HG03108 (cell line): ENCODE data around the gene C1orf116.
A peak's percentile ranks its signal among the peaks of the same experiment; 100 is the strongest.

Experiments used
- ATAC-seq: cut with Tn5 transposase; IDR thresholded peaks from one replicate; pipeline ENCODE4 v1.9.1; 2021; ENCODE audit warnings: moderate library complexity; ENCODE audit not compliant: unreplicated experiment

Gene C1orf116

GRCh38 chr1:207032528-207033017, at the start of gene C1orf116:
C1orf116 (minus strand) TSS chr1:207032756; CDS start chr1:207027598, 5,158 bp downstream.
- ATAC-seq: no peak

GRCh38 chr1:207081806-207082205, 49.2 kb upstream of the C1orf116 start:
- no peak for ATAC-seq

- ATAC-seq: no peak
These were observed 48.5 kb upstream of the C1orf116 start for GRCh38 chr1:207081088-207081487.

GRCh38 chr1:207079706-207080241, 47.2 kb upstream of the C1orf116 start:
- ATAC-seq: no peak

- ATAC-seq: no peak
These were observed 46.1 kb upstream of the C1orf116 start for GRCh38 chr1:207078578-207079132.

GRCh38 chr1:207077470-207078377, 45.2 kb upstream of the C1orf116 start:
- peak; percentile 82 for ATAC-seq

- ATAC-seq: no peak
These were observed 44.5 kb upstream of the C1orf116 start for GRCh38 chr1:207077012-207077411.

- no peak for ATAC-seq
These were observed 43.8 kb upstream of the C1orf116 start for GRCh38 chr1:207076181-207076955.

GRCh38 chr1:207073906-207074820, 41.6 kb upstream of the C1orf116 start:
- ATAC-seq: no peak

GRCh38 chr1:207072233-207072632, 39.7 kb upstream of the C1orf116 start:
- ATAC-seq: no peak

GRCh38 chr1:207071426-207071825, 38.9 kb upstream of the C1orf116 start:
- no peak for ATAC-seq

- ATAC-seq: no peak
These were observed 38.3 kb upstream of the C1orf116 start for GRCh38 chr1:207070811-207071210.

- peak; percentile 67 for ATAC-seq
These were observed 37.4 kb upstream of the C1orf116 start for GRCh38 chr1:207069858-207070506.

- no peak for ATAC-seq
These were observed 36.5 kb upstream of the C1orf116 start for GRCh38 chr1:207069061-207069460.

- no peak for ATAC-seq
These were observed 35.1 kb upstream of the C1orf116 start for GRCh38 chr1:207067665-207068064.

- ATAC-seq: no peak
These were observed 34.6 kb upstream of the C1orf116 start for GRCh38 chr1:207067185-207067584.

- ATAC-seq: no peak
These were observed 32.0 kb upstream of the C1orf116 start for GRCh38 chr1:207064561-207064960.

GRCh38 chr1:207063014-207063413, 30.5 kb upstream of the C1orf116 start:
- ATAC-seq: no peak

GRCh38 chr1:207062058-207062457, 29.5 kb upstream of the C1orf116 start:
- ATAC-seq: no peak

GRCh38 chr1:207060596-207060995, 28.0 kb upstream of the C1orf116 start:
- ATAC-seq: no peak
